ENCODE data around the gene CCR6.
"Not testable (repeated sequence)": the region's sequence is repeated elsewhere in the genome, so short reads cannot be mapped to it uniquely, and the experiment has no call there.

CCR6 gene

DNA sequence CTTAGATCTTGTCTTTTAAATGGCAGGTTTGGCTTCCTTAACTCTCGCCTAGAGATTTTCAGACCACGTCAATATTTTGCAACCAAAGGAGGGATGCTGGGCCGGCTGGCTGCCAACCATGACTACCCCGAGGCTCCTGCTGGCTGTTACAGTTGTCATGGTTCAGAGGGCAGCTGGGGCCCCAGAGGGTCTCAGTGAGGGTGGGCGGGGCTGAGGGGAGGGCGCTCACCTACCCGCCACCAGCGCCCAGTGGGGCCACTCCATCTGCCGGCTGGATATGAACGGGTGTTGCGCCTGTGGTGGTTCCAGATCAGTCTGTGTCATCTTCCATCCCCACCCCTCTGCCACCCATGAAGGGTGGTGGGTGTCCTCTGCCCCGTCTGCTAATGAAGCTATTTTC, 22.6 kb downstream of the CCR6 start:
- no peak for DNase-seq

DNA sequence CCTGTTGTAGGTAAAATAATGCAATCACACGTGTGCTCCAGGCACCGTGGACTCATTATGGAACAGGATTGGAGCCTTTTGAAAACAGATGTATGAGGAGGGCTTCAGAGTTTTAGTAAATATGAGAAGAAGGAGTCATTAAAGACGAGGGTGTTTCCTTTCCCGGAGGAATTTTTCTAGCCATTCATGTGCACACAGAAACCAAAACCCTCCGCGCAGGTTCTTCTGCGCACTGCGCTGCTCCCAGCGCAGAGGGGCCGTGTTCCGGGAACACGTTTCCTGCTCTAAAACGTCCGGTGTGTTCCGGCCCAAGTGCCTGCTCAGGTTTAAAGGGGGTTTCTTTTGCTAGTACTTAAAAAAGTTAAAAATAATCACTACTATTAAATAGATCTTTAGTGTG, 23.2 kb downstream of the CCR6 start:
- no peak for DNase-seq

DNA sequence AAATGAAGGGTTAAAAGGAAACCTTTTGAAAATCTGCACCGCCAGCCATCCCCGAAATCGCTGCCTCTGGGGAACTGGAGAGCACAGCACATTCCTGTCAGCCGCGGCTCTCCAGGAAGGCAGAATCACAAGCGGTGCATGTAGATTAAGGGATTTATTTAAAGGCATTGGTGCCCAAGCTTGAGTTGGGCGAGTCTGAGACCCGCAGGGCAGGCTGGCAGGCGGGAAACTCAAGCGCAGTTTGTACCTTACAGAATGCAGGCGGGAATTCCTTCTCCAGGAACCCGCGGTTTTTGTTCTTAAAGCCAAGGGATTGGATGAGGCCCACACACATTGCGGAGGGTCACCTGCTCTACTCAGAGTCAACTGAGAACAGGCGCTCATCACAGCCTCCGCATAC, 24.1 kb downstream of the CCR6 start:
- DNase-seq = no peak

DNA sequence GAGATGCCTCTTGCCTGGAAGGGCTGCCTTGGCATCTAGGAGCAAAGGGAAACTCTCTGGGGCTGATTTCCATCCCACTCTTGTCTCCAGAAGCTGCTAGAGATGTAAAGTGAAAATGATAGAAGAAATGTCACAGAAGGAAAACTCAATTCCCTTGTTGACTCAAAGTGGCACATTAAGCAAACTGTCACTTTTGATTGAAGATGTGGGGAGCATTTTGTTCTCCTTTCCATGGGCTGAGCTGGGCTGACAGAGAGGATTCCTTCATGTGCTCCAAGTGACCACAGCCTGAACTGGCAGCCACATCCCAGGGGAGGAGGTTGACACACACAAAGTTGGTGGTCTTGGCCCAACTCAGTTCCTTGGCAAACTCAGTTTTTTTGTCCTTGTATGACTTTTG, 25.1 kb downstream of the CCR6 start:
- no peak for DNase-seq

DNA sequence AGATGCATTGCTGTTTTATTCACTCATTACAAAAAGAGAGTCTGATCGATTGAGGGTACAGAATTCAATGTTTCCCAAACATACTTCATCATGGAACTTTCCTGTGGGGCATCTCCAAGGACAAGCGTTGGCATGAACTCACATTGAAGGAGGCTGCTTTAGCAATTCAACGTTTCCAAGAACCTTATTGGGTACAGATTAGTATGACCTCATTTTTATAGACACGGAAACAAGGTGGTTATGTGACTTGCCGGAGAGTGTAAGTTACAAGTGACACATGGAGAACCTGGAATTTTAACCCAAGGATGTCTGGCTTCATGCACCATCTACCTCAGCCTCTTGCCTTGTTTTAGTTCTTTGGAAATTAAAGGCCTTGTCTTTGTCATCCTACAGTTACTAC, 26.1 kb downstream of the CCR6 start:
- no peak for DNase-seq

DNA sequence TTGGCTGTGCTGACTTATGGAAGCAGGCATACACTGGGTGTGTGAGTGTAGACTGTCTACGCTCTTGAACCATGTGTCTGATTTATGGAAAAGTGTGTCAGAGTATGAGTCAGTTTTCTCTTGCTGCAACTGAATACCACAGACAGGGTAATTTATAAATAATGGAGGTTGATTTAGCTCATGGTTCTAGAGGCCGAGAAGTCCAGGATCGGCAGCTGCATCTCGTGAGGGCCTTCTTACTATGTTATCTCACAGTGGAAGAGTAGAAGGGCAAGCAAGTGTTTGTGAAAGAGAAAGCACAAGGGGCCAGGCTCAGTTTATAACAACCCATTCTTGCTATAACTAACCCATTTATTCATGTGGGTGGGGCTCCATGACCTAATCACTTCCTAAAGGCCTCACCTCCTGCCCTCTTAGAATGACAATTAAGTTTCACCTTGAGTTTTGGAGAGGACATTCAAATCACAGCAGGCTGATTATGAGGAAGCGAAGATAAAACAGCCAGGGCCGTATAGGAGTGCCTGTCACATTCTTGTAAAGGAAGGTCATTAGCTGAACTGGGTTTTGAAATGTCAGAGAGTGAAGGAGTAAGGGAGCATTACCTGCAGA, 28.1 kb downstream of the CCR6 start:
- DNase-seq = no peak

DNA sequence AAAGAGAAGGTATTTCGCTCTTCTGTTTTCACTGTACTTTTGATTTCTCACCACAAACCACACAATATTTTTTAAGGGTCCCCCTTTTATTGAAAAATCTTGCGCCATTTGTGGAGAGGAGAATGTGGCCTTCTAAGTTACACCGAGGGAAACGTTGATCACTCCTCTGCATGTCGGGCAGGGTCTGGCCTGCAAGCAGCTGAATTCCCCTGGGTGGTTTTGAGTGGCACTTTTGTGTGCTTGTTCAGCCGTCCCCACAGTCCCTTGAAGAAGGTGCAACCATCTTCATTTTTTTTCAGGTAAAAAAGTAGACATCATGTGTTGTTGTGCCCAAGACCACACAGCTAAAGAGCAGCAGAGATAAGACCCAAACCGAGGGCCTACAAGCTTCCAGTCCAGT, 28.8 kb downstream of the CCR6 start:
- no peak for DNase-seq

DNA sequence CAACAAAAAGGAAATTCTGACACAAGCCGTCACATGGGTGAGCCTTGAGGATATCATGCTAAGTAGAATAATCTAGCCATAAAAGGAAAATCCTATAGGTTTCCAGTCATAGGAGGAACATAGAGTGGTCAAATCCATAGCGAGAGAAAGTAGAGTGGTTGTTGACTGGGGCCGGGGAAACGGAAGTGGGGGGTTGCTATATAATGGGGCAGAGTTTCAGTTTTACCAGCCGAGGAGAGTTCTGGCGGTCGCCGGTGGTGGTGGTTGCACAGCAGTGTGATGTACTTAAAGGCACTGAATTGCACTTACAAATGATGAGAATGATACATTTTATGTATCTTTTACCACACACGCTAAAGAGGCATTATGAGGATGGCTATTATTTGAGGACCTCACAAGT, 30.0 kb downstream of the CCR6 start:
- no peak for DNase-seq

DNA sequence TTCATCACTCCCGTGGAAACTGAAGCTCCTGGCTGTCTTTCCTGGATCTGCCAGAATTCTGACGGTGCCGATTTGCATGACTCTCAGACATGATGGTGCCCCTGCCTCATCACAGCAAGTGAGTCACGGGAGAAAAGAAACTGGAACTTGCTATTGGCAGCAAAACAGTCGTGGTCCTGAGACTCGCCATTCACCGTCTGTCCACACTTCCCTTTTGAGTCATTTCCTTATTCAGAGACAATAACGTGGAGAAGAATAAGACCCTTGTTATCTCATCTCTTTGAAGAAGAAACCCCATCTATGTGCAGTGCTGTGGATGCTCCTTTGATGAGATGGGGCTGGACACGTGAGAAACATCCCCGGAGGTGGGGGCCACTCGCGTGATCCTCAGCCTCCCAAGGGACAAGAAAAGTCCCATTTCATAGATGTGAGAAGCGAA, 30.6 kb downstream of the CCR6 start:
- no peak for DNase-seq

DNA sequence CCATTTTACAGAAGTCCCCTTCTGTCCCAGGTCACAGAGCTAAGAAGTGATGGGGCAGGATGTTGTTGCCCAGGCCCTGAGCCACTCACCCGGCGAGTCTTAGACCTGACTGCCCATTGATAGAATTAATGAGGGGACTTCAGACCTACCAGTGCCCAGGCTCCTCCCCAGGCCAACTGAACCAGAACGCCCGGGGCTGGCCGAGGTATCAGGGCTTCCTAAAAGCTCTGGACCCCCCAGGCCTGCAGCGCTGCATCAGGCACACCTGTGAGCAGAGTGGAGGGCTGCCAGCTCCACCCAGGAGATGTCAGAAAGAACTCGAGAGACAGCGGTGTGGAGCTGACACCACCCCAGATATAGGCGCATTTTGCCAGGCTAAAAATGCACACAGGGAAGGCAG, 31.4 kb downstream of the CCR6 start:
- no peak for DNase-seq

DNA sequence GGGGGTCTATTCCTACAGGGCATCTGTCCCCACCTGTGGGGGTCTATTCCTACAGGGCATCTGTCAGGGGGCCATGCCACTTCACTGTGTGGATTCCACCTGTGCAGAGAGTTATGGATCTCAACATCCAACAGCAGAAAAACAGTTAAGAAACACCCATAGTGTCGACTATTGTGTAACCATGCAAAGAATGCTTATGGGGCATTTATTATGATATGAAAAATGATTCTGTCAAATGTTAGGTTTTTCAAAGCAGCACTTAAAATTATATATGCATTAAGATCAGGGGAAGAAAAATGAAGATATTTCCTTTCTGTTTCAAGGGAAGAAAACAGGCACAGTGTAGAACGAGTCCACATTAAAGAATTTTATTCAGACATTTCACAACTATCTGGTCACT, 32.0 kb downstream of the CCR6 start:
- DNase-seq = no peak

DNA sequence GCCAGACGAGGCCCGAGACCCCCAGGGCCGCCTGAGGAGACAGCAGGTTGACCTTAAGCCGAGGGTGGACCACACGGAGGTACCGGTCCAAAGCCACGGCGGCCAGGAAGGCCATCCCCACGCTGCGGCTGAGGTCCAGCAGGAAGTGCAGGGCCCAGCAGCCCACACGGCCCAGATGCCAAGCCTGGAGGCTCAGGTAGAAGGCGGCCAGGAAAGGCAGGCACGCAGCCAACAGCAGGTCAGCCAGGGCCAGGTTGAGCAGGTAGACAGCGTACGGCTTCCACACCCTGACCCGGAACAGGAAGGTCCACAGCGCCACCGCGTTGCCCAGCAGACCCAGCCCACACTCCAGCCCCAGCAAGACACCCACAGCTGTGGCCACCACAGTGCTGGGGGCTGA, 34.5 kb downstream of the CCR6 start:
- no peak for DNase-seq

DNA sequence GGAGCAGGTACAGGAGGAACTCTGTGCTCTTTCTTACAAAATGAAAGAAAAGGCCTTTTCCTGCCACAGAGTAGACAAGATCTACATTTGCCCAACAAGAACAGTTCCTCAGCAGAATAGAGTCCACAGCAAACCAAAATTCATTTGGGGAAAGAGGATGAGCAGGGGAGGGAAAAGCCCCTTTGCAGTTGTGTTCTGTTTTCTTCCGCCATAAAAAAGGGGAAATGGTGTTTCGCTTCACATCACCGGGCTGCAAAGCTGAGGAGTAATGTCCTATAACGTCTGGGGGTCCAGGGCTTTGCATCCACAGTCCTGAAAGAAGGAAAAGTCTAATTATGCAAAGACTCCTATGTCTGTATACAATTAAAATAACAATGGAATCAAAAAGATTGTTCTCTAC, 35.0 kb downstream of the CCR6 start, which contains the start of gene GPR31:
Gene GPR31, minus strand, starts transcription at position 118 of the 400 bp plus-strand sequence. CDS start 149 bp downstream, outside the sequence.
- no peak for DNase-seq

DNA sequence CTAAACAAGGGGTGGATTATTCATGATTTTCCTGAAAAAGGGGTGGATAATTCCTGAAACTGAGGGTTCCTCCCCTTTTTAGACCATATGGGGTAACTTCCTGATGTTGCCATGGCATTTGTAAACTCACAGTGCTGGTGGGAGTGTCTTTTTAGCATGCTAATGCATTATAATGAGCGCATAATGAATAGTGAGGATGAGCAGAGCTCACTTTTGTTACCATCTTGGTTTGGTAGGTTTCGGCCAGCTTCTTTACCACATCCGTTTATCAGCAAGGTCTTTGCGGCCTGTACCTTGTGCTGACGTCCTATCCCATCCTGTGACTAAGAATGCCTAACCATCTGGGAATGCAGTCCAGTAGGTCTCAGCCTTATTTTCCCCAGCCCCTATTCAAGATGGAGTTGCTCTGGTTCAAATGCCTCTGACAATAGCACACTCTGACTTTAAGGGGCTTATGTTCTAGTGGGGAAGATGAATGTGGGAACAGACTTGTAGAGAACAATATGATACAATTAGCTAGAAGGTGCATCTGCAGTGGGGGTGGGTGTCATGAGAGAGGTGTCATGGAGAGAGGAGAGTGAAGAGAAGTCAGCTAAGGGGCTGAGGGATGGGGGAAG, 39.1 kb downstream of the CCR6 start:
- no peak for DNase-seq

DNA sequence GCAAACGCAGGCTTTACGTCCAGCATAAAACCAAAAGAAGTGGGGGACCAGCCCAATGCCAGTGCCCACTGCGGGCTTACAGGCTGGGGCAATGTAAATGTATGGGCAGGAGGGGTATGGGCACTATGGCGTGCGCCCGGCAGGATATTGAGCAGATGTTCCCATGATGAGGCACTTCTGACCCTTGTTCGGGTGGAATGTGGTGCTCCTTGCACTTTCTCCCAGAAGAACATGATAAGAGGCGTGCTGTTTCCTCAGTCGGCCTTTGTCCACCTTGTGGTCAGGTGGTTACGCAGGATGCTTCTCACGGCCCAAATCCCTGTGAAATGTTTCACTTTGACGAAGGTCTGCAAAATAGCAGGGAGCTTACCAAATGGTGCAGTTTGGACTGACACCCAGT, 39.7 kb downstream of the CCR6 start:
- no peak for DNase-seq

DNA sequence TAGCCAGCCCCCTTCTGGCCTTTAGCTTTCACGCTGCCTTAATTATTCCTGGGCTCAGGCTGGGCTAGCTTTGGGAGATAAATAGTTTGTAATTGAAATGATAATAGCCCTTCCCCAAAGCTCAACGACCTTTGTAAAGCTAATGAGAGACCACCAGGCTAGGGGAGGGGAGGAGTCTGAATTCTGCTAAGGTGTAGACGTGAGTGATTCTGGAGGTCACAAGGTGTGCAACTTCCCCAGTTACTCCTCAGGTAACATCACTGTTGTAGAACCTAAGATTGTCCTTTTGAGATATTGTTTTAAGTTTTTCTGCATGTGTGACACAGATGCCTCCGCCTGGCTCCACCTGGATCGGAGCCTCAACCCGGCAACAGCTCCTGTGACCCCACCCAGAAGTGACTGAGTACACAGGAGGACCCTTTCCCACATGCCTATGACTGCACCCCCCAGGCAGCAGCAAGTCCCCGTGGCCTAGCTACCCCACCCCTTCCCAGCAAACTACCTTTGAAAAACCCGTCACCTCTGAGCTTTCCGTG, 40.6 kb downstream of the CCR6 start:
- DNase-seq = no peak

DNA sequence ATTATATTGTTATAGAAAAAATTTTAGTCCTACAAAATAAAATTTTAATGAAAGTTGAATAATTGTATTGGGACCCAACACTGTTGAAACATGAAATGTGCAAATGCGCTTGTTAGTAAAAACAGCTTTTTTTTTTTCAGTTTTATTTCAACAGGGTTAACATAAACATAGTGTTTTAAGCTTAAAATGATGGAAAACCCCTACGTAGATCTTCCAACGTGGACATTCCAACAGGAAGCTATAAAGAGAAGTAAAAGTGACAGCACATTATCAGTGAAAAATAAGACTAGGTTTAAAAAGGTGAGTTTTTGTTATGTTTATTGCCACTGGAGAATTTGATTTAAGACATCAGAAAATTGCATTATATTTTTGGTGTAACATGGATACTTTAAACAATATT, 41.4 kb downstream of the CCR6 start:
- DNase-seq = no peak

DNA sequence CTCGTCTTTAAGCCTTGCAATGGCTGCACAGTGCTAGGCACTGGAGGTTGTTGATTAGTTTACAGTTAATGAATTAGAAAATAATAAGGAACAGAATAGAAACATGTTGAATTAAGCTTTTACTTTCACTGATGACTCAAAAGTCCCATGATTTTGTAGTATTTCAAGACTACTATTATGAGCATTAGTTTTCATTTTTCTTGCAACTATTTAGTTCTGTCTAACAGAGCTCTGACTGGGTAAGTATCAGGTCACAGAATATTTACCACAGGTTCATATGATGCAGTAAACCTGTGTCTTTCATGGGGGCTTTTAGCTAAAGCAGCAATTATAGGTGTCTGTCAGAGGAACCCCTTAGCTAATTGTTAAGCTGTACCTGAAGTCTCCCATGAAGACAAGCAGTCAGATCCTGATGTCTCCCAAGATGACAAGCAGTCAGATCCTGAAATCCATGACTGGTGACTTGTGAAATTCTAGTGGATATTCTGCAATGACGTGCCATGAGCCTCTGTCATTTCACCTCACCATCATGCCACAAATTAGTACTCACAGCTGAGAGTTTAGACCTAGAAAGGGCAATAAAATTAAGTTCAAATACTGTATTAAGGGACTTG, 43.1 kb downstream of the CCR6 start:
- no peak for DNase-seq

DNA sequence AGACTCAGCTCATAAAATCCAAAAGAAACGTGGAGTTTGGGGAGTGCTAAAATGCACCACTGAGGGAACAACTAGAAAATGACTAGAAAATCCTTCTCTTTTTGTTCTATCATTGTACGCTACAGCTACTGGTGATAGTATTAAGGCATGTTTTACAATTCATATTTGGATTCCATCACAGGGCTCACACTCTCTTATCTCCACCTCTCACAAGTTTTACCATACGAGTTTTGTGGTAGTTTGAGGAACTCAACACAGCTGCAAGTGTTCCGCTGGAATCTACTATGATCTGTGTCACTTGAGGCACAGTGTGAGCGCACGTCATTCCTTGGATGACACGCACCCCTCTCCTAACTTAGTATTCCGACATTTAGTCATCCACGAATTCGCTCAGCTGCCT, 44.8 kb downstream of the CCR6 start:
- DNase-seq = not testable (repeated sequence)

DNA sequence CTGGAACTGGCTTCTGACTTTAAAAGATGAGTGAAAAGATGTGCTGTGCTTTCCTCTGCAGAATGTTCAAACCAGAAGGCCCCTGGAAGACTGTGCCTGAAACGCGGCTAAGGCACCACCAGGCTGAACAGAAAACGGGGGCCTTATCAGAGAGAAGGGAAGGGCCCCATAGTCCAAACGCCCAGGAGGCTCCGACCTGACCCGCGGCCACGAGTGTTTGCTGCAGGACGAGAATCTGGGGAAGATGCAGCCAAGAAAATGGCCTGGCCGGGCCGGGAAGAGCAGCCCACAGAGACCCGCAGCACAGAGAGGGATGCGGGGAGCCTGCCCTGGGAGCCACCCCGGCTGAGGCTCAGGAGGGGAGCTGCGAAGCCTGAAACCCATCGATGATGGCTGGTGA, 45.4 kb downstream of the CCR6 start:
- DNase-seq = not testable (repeated sequence)

DNA sequence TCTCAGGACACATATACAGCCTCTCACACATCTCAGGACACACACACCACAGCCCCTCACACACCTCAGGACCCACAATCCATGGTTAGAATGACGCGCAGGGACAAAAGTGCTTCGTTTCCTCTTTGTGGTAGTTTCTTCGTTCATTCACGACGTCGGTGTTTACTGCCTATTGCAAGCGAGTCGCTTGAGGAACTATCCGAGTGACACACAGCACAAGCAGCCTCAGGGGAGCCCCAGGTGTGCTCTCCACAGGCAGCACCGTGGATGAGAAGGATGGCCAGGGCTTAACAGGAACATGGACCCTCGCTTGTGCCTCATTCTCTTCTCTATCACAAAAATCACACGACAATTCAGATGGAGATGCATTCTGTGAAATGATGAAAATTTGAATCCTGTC, 47.0 kb downstream of the CCR6 start:
- not testable (repeated sequence) for DNase-seq

DNA sequence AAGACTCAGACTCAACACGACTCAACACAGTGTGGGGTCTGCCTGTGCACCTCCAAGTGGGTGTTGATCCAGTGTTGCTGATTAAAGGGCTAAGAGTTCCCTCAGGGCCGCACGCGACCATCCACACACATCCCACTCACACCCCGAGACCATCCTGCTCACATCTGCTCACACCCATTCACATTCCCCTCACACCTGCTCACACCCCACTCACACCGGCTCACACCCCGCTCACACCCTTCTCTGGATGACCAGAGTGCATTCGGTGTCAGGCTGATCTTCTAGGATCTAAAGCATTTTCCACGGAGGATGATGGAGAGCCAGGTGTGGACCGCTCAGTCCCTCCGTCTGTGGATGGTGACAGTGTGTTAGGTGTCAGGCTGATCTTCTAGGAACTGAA, 48.4 kb downstream of the CCR6 start:
- DNase-seq = not testable (repeated sequence)

DNA sequence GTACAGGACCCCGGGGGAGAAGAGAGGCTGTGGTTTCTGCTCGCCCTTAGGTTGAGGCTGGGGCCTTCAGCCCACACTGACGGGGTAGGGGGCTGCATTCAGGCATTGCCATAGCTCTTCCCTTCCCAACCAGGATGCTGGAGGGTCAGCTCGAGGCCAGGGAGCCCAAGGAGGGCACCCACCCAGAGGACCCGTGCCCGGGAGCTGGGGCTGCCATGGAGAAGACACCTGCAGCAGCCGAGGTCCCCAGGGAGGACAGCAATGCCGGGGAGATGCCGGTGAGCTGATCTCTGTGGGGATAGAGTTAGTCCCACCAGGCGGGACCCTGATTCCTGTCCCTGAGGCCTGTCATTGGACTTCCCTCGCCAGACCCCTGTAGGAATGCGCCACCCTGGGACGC, 49.1 kb downstream of the CCR6 start:
- not testable (repeated sequence) for DNase-seq

DNA sequence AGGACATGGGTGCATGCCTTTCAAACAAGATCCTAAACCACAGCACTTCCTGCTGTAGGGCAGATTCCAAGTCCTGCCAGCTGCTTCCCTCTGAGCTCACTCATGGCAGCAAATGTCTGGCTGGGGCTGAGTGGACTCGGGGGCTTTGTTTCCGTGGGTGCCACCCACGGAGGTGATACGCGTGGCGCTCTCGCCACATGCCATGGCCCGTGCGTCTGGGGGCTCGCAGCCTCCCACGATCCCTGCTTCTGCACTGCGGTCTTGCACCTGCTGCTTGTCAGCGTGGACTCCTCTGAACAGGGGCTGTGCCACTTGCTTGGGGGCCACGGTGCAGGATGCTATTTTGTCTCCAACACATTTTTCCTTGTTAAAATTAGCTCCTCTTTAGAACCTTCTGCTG, 54.4 kb downstream of the CCR6 start:
- DNase-seq = not testable (repeated sequence)

All from stimulated activated CD4-positive, alpha-beta T cell treated with anti-CD3 and anti-CD28 coated beads, Interleukin-12 subunit alpha, Interleukin-12 subunit beta, amount 100 ng/mL, for 4 hours (primary cell).